Central memory CD8-positive, alpha-beta T cell (primary cell): ENCODE measurements around the gene PDCD1.
"Not testable (repeated sequence)": the region's sequence is repeated elsewhere in the genome, so short reads cannot be mapped to it uniquely, and the experiment has no call there.

Experiments used
- ATAC-seq: fragments of 150-1000 bp; cut with Tn5 transposase; replicated peaks from 2 replicates; pipeline ENCODE4 v1.10.0; 2022; ENCODE audit warnings: mild to moderate bottlenecking, moderate FRiP score, moderate number of reproducible peaks; ENCODE audit not compliant: poor library complexity, severe bottlenecking; ENCODE audit errors: extremely low read depth
- DNase-seq, 2 donors: peaks; one replicate each; pipeline ENCODE4 v3.0.0; 2021; ENCODE audit warnings: low spot score in 2 of 2
- H3K27ac Mint-ChIP-seq: one replicate; pipeline ENCODE4 v1.8.0; 2022; ENCODE audit warnings: low read depth, mild to moderate bottlenecking, moderate library complexity, mixed read lengths
- H3K27me3 Mint-ChIP-seq: one replicate; pipeline ENCODE4 v1.8.0; 2022; ENCODE audit warnings: mixed read lengths
- H3K36me3 Mint-ChIP-seq: one replicate; pipeline ENCODE4 v1.8.0; 2022; ENCODE audit warnings: mild to moderate bottlenecking, moderate library complexity, mixed read lengths; ENCODE audit not compliant: insufficient read depth
- H3K4me1 Mint-ChIP-seq: one replicate; pipeline ENCODE4 v1.8.0; 2022; ENCODE audit warnings: mixed read lengths
- H3K4me3 Mint-ChIP-seq: one replicate; pipeline ENCODE4 v1.8.0; 2022; ENCODE audit warnings: mild to moderate bottlenecking, moderate library complexity, mixed read lengths
- H3K9me3 Mint-ChIP-seq: one replicate; pipeline ENCODE4 v1.8.0; 2022; ENCODE audit warnings: mixed read lengths

The PDCD1 gene

GRCh38 chr2:241800198-241800903 lies 58.3 kb downstream of the PDCD1 start:
- not testable (repeated sequence) for ATAC-seq, H3K36me3 Mint-ChIP-seq, DNase-seq, H3K27ac Mint-ChIP-seq, H3K4me1 Mint-ChIP-seq, H3K4me3 Mint-ChIP-seq, H3K27me3 Mint-ChIP-seq, H3K9me3 Mint-ChIP-seq
